ENCODE data around the gene PEX10.
"Not testable (repeated sequence)": the region's sequence is repeated elsewhere in the genome, so short reads cannot be mapped to it uniquely, and the experiment has no call there.

PEX10 gene

GRCh38 chr1:2412395-2412772 is at the start of gene PEX10:
PEX10 (minus strand) TSS chr1:2412564; CDS start chr1:2412502, 62 bp downstream.
- DNase-seq, result peak; percentile 98

DNA sequence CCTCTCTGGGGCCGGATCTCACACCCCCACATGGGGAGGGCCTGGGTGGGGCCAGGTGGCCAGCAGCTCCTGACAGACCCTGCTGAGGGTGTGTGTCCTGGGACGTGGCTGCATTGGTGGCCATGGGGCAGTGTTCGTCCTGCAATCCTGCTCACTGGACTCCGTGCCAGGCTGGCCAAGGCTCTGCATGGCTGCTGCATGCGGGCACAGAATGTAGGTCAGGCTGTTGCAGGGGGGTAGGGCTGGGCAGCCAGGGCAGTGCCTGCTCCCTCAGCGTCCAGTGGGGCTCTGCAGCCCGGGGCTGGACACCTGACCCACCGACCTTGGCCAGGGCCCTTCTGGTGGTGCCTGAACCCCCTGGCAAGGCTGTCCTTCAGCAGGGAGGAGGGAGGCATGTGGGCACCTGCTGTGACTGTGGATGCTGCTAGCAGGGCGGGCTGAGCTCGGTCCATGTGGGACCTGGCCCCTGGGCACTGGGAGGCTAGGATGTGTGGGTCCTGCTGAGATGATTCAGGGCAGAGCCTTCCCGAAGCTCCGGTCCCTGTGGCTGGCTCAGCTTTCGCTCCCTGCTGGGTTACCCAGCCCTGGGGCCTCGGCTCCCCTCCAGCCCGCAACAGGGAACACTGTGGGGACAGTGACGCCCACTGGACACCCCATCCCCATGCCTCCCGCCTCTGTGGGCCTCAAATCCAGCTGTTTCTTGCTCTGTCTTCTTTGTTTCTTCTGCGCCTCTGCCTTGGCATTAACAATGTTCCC is 48.8 kb upstream of the PEX10 start:
- no peak for DNase-seq

GRCh38 chr1:2460203-2460602 is 47.8 kb upstream of the PEX10 start:
- DNase-seq, result no peak

GRCh38 chr1:2459757-2460156 is 47.4 kb upstream of the PEX10 start:
- DNase-seq, result peak; percentile 50

- DNase-seq, result not testable (repeated sequence)
Measured at GRCh38 chr1:2459102-2459753, 46.9 kb upstream of the PEX10 start.

- no peak for DNase-seq
Measured at GRCh38 chr1:2458687-2459086, 46.3 kb upstream of the PEX10 start.

GRCh38 chr1:2457444-2457843 is 45.1 kb upstream of the PEX10 start:
- no peak for DNase-seq

GRCh38 chr1:2455757-2456156 is 43.4 kb upstream of the PEX10 start:
- no peak for DNase-seq

- DNase-seq, result no peak
Measured at GRCh38 chr1:2454227-2454626, 41.9 kb upstream of the PEX10 start.

DNA sequence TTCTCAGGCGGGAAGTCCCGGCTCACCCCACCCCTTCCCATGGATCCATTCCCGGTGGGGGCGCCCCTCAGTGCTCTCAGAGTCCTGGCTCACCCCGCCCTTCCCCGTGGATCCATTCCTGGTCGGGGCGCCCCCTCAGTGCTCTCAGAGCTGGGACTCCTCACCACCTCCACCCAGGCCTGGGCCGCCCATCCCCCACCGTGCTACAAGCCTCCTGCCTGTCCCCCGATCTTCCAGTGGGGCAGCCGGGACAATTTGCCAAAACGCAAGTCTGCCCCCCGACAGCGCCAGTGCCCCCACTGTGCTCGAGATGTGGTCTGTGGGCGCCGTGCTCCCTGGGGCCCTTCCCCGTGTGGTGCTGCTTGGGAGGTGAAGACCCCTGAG is 40.6 kb upstream of the PEX10 start:
- no peak for DNase-seq

DNA sequence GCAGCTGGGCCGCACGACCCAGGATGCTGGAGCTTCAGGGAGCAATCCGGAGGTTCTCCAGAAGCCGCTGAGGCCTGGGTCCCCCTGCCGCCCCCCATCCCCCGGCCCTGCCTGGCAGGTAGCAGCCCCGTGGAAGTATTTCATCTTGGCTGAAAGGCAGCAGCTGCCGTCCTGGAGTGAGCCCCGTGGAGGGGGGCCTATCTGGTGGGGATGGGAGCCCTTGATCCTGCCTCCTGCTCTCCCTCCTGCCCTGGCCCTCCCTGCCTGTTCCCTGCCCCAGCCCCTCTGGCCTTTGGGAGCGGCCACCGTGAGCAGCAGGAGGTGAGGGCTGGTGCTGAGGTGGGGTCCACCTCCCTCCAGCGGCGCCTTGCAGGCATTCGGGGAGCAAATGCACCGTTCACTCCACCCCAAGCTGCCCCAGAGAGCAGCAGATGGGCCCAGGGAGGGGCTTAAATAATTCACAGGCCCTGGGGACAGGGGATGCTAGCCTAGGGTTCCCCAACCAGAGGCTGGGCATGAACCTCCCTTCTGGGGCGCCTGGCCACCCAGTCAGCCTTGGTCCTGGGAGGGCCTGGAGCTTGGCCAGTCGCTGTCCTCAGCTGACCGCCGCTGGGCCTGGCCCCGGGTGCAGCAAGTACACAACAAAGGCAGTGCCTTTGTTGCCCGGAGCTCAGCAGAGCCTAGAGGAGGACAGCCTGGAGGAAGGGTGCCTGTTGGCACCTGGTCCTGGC is 40.0 kb upstream of the PEX10 start:
- no peak for DNase-seq

DNA sequence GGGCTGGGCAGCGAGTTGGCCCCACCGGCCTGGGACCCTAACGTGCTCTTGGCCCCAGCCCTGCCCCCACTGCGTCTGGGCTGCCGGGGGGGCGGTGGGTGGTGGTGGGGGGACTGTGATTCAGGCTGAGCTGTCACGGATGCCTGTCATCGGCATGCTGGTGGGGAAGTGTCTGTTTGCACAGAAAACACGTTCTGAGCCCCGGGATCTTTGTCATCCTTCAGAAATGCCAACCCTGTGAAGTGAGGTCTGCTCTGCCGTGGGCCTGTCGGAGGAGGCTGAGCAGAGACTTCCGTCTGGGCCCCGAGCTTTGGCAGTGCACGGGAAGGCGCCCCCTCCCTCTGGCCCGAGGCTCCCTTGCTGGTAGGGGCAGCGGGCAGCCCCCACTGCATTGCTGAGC is 39.4 kb upstream of the PEX10 start:
- no peak for DNase-seq

DNA sequence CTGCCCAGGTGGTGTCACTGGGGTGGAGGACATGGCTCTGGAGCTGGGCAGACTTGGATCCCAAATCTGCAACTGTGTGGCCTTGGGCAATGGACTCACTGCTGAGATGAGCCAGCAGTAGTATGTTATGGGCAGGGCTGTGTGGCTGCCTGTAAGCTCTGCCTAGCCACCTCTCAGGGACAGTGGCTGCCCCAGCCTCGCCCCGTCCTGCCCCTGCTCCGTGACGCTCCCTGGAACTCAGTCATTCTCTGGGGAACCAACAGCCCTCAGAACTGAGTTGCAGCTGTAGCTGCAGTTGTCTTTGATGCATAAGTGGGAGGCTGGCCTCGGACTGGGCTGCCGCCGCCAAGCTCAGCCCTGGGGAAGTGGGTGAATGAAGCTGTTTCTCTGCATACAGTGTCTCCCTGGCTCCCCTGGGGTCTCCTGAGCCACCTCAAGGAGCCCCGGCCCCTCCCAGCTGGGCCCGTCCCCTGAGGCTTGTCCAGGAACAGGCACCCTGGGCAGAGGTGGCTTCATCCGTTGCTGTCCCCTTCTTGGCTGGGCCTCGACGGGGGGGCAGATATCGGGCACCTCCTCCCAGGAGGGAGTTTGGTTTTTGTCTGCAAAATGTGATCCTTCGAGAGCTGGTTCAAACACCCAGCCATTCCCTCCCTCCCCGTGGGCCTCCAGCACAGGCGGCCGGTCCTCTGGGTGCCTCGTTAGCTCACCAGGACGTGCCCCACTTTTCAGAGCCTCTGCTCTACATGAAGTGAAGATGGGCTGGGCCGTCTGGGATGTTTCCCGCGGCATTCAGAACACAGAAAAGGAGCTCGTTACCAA is 37.5 kb upstream of the PEX10 start:
- DNase-seq, result no peak

DNA sequence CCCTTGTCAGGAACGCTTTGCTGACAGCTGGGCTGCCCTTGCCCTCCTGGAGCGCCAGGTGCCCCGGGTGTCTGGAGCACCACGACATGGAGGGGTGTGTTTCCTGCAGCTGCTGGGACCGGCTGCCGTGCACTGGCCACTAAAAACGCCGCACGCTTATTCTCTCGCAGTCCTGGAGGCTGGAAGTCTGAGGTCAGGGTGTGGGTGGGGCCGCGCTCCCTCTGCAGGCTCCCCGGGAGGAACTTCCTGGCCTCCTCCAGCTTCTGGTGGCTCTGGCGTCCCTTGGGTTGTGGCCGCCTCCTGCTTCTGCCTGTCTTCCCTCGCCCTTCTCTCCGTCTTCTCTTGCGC is 35.7 kb upstream of the PEX10 start:
- no peak for DNase-seq

DNA sequence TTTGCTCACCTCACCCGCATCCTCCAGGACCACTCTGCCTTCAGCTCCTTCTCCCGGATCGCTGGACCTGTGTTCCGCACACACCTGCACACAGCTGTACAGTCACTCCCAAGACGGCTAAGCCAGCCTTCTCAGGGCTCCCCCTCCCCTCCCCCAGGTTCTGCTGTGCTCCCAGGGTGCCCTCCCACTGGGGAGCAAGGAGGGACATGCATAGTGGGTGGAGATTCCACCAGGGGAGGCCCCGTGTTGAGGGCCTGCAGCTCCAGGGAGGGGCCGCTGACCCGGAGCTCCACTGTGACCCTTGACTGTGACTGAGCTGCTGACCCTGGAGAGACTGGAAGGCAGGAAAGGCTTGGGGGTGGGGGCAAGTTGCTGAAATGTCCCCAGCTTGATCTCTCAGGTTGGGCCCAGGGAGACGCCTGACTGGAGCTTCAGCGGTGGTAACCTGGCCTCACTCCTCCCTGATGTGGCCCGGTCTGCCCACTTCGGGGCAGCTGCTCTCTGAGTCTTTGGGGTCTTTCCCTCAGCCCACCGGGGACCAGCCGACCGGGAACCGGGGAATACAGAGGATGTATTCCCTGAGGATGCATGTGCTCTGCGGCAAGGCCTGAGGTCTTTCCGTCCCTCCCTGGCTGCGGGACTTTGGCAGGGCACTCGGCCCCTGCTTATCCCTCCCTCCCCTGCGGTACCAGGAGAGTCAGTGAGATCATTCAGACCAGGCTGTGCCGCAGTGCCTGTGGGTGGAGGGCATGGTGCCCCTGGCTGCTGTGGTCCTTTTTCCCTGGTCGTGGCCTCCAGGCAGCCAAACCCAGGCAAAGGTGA is 35.1 kb upstream of the PEX10 start:
- no peak for DNase-seq

GRCh38 chr1:2446861-2447260 is 34.5 kb upstream of the PEX10 start:
- no peak for DNase-seq

- DNase-seq, result no peak
Measured at GRCh38 chr1:2446394-2446793, 34.0 kb upstream of the PEX10 start.

DNA sequence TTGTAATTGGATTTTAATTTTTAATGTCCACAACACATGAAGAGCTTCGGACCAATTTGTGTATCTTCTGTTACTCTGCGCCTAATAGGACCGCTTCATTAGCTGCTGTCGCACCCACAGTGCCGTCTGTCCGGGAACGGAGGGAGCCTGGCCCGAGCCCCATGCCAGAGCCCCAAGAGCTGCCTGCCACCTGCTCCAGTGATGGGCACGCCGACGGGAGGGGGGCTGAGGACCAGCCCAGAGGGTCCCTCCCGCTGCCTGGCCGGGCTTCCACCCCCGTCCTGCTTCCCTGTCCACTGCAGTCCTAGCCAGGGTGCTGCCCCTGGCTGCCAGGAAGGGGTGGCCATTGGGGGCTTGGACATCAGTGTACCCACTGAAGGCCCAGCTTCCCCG is 33.5 kb upstream of the PEX10 start:
- no peak for DNase-seq

GRCh38 chr1:2445162-2445822 is 32.9 kb upstream of the PEX10 start:
- no peak for DNase-seq

GRCh38 chr1:2444138-2444591 is 31.8 kb upstream of the PEX10 start:
- DNase-seq, result no peak

DNA sequence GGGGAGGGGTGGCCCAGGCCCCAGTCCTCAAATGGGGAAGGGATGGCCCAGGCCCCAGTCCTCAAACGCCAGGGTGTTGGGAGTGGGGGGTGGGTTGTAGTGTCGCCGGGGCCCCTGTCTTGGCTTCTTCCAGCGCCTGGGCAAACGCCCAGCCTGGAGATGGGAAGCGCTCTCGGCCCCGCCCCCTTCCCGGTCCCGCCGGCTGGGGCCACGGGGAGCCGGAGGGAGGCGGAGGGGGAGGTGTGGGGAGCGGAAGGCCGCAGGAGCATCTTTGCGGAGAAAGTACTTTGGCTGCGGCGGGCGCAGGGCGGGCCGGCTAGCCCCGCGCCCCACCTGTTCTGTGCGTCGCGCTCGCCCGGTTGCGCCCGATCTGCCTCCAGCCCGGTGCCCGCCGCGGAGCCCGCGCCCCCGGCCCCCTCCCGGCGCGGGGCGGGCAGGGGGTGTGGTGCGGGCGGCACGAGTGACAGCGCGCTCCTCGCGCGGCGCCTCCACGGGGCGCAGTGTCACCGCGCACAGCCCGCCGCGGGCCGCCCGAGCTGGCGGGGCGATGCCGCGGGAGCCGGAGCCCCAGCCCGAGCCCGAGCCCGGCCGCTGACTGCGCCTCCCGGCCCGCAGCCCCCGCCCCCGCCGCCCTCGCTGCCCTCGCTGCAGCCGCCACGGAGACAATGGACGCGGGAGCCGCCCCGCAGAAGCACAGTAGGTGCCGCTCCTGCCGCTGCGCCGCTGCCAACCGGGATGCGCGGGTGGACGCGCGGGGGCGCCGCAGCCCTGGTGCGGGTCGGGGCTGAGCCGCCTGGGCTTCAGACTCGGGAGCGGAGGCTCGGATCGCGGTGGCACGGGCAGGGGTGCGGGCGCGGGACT is 31.1 kb upstream of the PEX10 start:
- DNase-seq, result no peak
